NCI-H526 (cell line): Measurements from ENCODE around the gene TMEM184C.

Experiments
- DNase-seq, 2 experiments: peaks; one replicate each; lab custom pipeline; 2025; lab: John Stamatoyannopoulos, UW

The TMEM184C gene

GRCh38 chr4:147617173-147617840 is at the start of gene TMEM184C:
TSS of gene TMEM184C (plus strand) at chr4:147617397. CDS start at chr4:147617957, 560 bp downstream.
- peak; percentile 92 to 98 for DNase-seq

- no peak for DNase-seq
Measured at GRCh38 chr4:147570616-147571015, 46.6 kb upstream of the TMEM184C start.

GRCh38 chr4:147571036-147571770 is 46.0 kb upstream of the TMEM184C start:
- DNase-seq = no peak

- DNase-seq = no peak
Measured at GRCh38 chr4:147576084-147576483, 41.1 kb upstream of the TMEM184C start.

- DNase-seq = no peak
Measured at GRCh38 chr4:147578051-147578476, 39.1 kb upstream of the TMEM184C start.

- DNase-seq = no peak
Measured at GRCh38 chr4:147578593-147578992, 38.6 kb upstream of the TMEM184C start.

GRCh38 chr4:147580396-147580795 is 36.8 kb upstream of the TMEM184C start:
- DNase-seq = no peak

GRCh38 chr4:147581606-147582350 is 35.4 kb upstream of the TMEM184C start:
- DNase-seq = no peak

- DNase-seq = no peak
Measured at GRCh38 chr4:147582386-147583060, 34.7 kb upstream of the TMEM184C start.

- no peak for DNase-seq
Measured at GRCh38 chr4:147583876-147584275, 33.3 kb upstream of the TMEM184C start.

- no peak for DNase-seq
Measured at GRCh38 chr4:147586032-147586431, 31.2 kb upstream of the TMEM184C start.

GRCh38 chr4:147586637-147587036 is 30.6 kb upstream of the TMEM184C start:
- no peak for DNase-seq

GRCh38 chr4:147587041-147587440 is 30.2 kb upstream of the TMEM184C start:
- no peak for DNase-seq

GRCh38 chr4:147589586-147589985 is 27.6 kb upstream of the TMEM184C start:
- no peak for DNase-seq

GRCh38 chr4:147590249-147590920 is 26.8 kb upstream of the TMEM184C start:
- DNase-seq = peak; percentile 17 to 50

GRCh38 chr4:147591106-147591505 is 26.1 kb upstream of the TMEM184C start:
- no peak for DNase-seq

GRCh38 chr4:147594107-147594506 is 23.1 kb upstream of the TMEM184C start:
- no peak for DNase-seq

- DNase-seq = no peak
Measured at GRCh38 chr4:147594578-147594977, 22.6 kb upstream of the TMEM184C start.

GRCh38 chr4:147596377-147596776 is 20.8 kb upstream of the TMEM184C start:
- no peak for DNase-seq

- DNase-seq = no peak
Measured at GRCh38 chr4:147596981-147597380, 20.2 kb upstream of the TMEM184C start.

GRCh38 chr4:147597561-147597960 is 19.6 kb upstream of the TMEM184C start:
- DNase-seq = no peak

- DNase-seq = no peak
Measured at GRCh38 chr4:147599206-147599605, 18.0 kb upstream of the TMEM184C start.
